Liver (tissue), 9 donors: ENCODE data around the gene SYT13. TPM values are rescaled to one million over a fixed set of nuclear protein-coding genes. Genes with fewer than 3 reads are reported as not detected.

Experiments used
- DNase-seq: peaks from one replicate; pipeline ENCODE4 v3.0.0-alpha.2; 2017; ENCODE audit warnings: low spot score
- H3K27ac ChIP-seq, 2 donors: one replicate each; pipeline ENCODE4 v1.7.0; 2013; ENCODE audit warnings: inconsistent platforms in 2 of 2, low read length in 2 of 2, control low read depth in 1 of 2, low read depth in 1 of 2, mild to moderate bottlenecking in 1 of 2
- H3K27me3 ChIP-seq, 4 donors: one replicate each; pipeline versions ENCODE4 v1.6.1 to v1.7.0; 2013; ENCODE audit warnings: low read length in 3 of 4, inconsistent platforms in 1 of 4, mild to moderate bottlenecking in 1 of 4, moderate library complexity in 1 of 4; ENCODE audit not compliant: control insufficient read depth in 4 of 4, insufficient read depth in 4 of 4
- H3K36me3 ChIP-seq, 4 donors: one replicate each; pipeline versions ENCODE4 v1.6.1 to v1.7.0; 2013; ENCODE audit warnings: low read length in 3 of 4, mild to moderate bottlenecking in 3 of 4, low read depth in 1 of 4, moderate library complexity in 1 of 4; ENCODE audit not compliant: control insufficient read depth in 4 of 4, insufficient read depth in 3 of 4
- H3K4me1 ChIP-seq, 4 donors: one replicate each; pipeline versions ENCODE4 v1.6.1 to v1.7.0; 2013; ENCODE audit warnings: low read length in 3 of 4, mild to moderate bottlenecking in 3 of 4, moderate library complexity in 1 of 4; ENCODE audit not compliant: control insufficient read depth in 4 of 4, insufficient read depth in 4 of 4
- H3K4me3 ChIP-seq, 3 donors: one replicate each; pipeline versions ENCODE4 v1.6.1 to v1.7.0; 2013; ENCODE audit warnings: low read length in 3 of 3, control low read depth in 1 of 3, low read depth in 1 of 3, mild to moderate bottlenecking in 1 of 3
- H3K9ac ChIP-seq, 2 donors: one replicate each; pipeline ENCODE4 v1.7.0; 2013; ENCODE audit warnings: low read length in 2 of 2, mild to moderate bottlenecking in 2 of 2, moderate library complexity in 2 of 2, control low read depth in 1 of 2, low read depth in 1 of 2
- H3K9me3 ChIP-seq, 4 donors: one replicate each; pipeline versions ENCODE4 v1.6.1 to v1.7.0; 2013; ENCODE audit warnings: low read length in 3 of 4; ENCODE audit not compliant: control insufficient read depth in 4 of 4
- ATF3 ChIP-seq: IDR thresholded peaks from 2 replicates; pipeline ENCODE4 v1.6.1; 2016; ENCODE audit warnings: antibody characterized with exemption
- EGR1 ChIP-seq, 2 donors: IDR thresholded peaks; 2 replicates each; pipeline ENCODE4 v1.6.1; 2016 to 2018; ENCODE audit warnings: antibody characterized with exemption in 2 of 2, low read depth in 2 of 2
- FOXA1 ChIP-seq: IDR thresholded peaks from 2 replicates; pipeline ENCODE4 v1.6.1; 2016; ENCODE audit warnings: antibody characterized with exemption
- FOXA2 ChIP-seq: IDR thresholded peaks from 2 replicates; pipeline ENCODE4 v1.6.1; 2016; ENCODE audit warnings: antibody characterized with exemption
- GABPA ChIP-seq, 2 donors: IDR thresholded peaks in 1 of 2; conservative IDR thresholded peaks in 1 of 2; 2 replicates each; pipeline ENCODE4 v1.6.1; 2016; ENCODE audit warnings: antibody characterized with exemption in 2 of 2, mild to moderate bottlenecking in 1 of 2, moderate library complexity in 1 of 2
- HNF4A ChIP-seq, 2 donors: conservative IDR thresholded peaks; 2 replicates each; pipeline ENCODE4 v1.6.1; 2016; ENCODE audit warnings: antibody characterized with exemption in 2 of 2, mild to moderate bottlenecking in 2 of 2
- HNF4G ChIP-seq: IDR thresholded peaks from 2 replicates; pipeline ENCODE4 v1.6.1; 2016; ENCODE audit warnings: antibody characterized with exemption
- JUND ChIP-seq, 2 donors: IDR thresholded peaks; 2 replicates each; pipeline ENCODE4 v1.6.1; 2016; ENCODE audit warnings: antibody characterized with exemption in 2 of 2
- NR2F2 ChIP-seq: IDR thresholded peaks from 2 replicates; pipeline ENCODE4 v1.6.1; 2016; ENCODE audit warnings: antibody characterized with exemption
- RAD21 ChIP-seq, 2 donors: IDR thresholded peaks; 2 replicates each; pipeline ENCODE4 v1.6.1; 2016; ENCODE audit warnings: antibody characterized with exemption in 2 of 2, mild to moderate bottlenecking in 2 of 2
- RXRA ChIP-seq, 2 donors: IDR thresholded peaks; 2 replicates each; pipeline ENCODE4 v1.6.1; 2017 to 2018; ENCODE audit warnings: antibody characterized with exemption in 2 of 2, mild to moderate bottlenecking in 1 of 2
- SP1 ChIP-seq: IDR thresholded peaks from 2 replicates; pipeline ENCODE4 v1.6.1; 2018; ENCODE audit warnings: antibody characterized with exemption, mild to moderate bottlenecking
- TAF1 ChIP-seq: conservative IDR thresholded peaks from 2 replicates; pipeline ENCODE4 v1.6.1; 2016; ENCODE audit warnings: antibody characterized with exemption, mild to moderate bottlenecking
- YY1 ChIP-seq: IDR thresholded peaks from 2 replicates; pipeline ENCODE4 v1.6.1; 2016; ENCODE audit warnings: antibody characterized with exemption, mild to moderate bottlenecking
- WGBS: extraction: QIAGEN DNeasy Blood & Tissue Kit; methylation state at CpG from one replicate; pipeline ENCODE4 v1.1.7; 2013; 5-methylcytosine and 5-hydroxymethylcytosine counted together
- polyA plus RNA-seq, 2 donors: library from polyadenylated mRNA; stranded (reverse) in 1 of 2; unstranded in 1 of 2; fragments of 200-250 nt in 1 of 2; fragments of >200 nt in 1 of 2; fragmentation: Nextera tagmentation in 1 of 2; extraction: Ambion mirVana in 1 of 2; gene quantifications; one replicate each; pipeline versions ENCODE4 v1.2.1 to v1.2.3, GENCODE V29; 2013 to 2015
- total RNA-seq, 2 donors: library from RNA; depleted of rRNA; stranded (reverse); fragments of >200 nt; gene quantifications; one replicate each; pipeline ENCODE4 v1.2.3, GENCODE V29; 2014
- TF ChIP-seq, protein P1 (sequence below): IDR thresholded peaks from 2 replicates; pipeline ENCODE4 v1.6.1; 2016; ENCODE audit warnings: antibody characterized with exemption
- TF ChIP-seq, protein P2 (sequence below): IDR thresholded peaks from 2 replicates; pipeline ENCODE4 v1.6.1; 2016; ENCODE audit warnings: antibody characterized with exemption
- TF ChIP-seq, protein P3 (sequence below): fragments of 150-350 bp; IDR thresholded peaks from 2 replicates; pipeline ENCODE4 v1.5.1; 2017; ENCODE audit warnings: improper control_type of control experiment, low read depth, low read length; ENCODE audit not compliant: missing input control
- TF ChIP-seq, protein P4 (sequence below): IDR thresholded peaks from 2 replicates; pipeline ENCODE4 v1.6.1; 2016; ENCODE audit warnings: antibody characterized with exemption, mild to moderate bottlenecking
- donor health status: healthy.
- donor health status: healthy.
- donor health status: healthy.
- donor health status: healthy.
- donor health status: healthy.

Gene SYT13
- total and polyA plus RNA-seq, 4 donors = 0.05 to 0.33 (median 0.14) TPM

DNA sequence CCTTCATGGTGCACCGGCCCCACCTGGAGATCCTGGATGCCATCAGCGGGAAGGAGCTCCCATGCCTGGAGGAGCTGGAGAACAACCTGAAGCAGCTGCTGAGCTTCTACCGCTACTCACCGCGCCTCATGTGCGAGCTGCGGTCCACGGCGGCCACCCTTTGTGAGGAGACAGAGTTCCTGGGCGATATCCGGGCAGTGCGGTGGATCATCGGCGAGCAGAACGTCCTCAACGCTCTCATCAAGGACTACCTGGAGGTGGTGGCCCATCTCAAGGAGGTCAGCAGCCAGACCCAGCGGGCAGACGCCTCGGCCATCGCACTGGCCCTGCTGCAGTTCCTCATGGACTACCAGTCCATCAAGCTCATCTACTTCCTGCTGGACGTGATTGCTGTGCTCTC lies 59.2 kb downstream of the SYT13 start:
- Histone ChIP-seq H3K4me3 (no peak overlapping the region), H3K4me1 (no peaks in the 10 kb centered on the region), H3K36me3 (peaks cover 0 to 22% (median 8%) of the 10 kb centered on the region in 4 donors), H3K9ac (no peak overlapping the region), H3K27me3 (no peaks in the 10 kb centered on the region), H3K9me3 (no peaks in the 10 kb centered on the region), H3K27ac (no peak overlapping the region)
- TF ChIP-seq TAF1 (no peak), JUND (IDR thresholded peaks at IDR 0.05) (no peak), HNF4G (no peak), HNF4A (conservative IDR thresholded peaks at IDR 0.05) (no peak), FOXA2 (no peak), NR2F2 (no peak), RXRA (IDR thresholded peaks at IDR 0.05) (no peak), GABPA (IDR thresholded peaks at IDR 0.05 in 1 of 2, conservative IDR thresholded peaks at IDR 0.05 in 1 of 2) (no peak), FOXA1 (no peak), ATF3 (no peak), EGR1 (IDR thresholded peaks at IDR 0.05; ENCODE audit: low read depth in 2 of 2) (no peak), SP1 (no peak), RAD21 (IDR thresholded peaks at IDR 0.05) (no peak), YY1 (no peak)
- TF ChIP-seq, protein P1, sequence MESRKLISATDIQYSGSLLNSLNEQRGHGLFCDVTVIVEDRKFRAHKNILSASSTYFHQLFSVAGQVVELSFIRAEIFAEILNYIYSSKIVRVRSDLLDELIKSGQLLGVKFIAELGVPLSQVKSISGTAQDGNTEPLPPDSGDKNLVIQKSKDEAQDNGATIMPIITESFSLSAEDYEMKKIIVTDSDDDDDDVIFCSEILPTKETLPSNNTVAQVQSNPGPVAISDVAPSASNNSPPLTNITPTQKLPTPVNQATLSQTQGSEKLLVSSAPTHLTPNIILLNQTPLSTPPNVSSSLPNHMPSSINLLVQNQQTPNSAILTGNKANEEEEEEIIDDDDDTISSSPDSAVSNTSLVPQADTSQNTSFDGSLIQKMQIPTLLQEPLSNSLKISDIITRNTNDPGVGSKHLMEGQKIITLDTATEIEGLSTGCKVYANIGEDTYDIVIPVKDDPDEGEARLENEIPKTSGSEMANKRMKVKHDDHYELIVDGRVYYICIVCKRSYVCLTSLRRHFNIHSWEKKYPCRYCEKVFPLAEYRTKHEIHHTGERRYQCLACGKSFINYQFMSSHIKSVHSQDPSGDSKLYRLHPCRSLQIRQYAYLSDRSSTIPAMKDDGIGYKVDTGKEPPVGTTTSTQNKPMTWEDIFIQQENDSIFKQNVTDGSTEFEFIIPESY = no peak
- TF ChIP-seq, protein P2, sequence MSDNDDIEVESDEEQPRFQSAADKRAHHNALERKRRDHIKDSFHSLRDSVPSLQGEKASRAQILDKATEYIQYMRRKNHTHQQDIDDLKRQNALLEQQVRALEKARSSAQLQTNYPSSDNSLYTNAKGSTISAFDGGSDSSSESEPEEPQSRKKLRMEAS = no peak
- TF ChIP-seq, protein P3, sequence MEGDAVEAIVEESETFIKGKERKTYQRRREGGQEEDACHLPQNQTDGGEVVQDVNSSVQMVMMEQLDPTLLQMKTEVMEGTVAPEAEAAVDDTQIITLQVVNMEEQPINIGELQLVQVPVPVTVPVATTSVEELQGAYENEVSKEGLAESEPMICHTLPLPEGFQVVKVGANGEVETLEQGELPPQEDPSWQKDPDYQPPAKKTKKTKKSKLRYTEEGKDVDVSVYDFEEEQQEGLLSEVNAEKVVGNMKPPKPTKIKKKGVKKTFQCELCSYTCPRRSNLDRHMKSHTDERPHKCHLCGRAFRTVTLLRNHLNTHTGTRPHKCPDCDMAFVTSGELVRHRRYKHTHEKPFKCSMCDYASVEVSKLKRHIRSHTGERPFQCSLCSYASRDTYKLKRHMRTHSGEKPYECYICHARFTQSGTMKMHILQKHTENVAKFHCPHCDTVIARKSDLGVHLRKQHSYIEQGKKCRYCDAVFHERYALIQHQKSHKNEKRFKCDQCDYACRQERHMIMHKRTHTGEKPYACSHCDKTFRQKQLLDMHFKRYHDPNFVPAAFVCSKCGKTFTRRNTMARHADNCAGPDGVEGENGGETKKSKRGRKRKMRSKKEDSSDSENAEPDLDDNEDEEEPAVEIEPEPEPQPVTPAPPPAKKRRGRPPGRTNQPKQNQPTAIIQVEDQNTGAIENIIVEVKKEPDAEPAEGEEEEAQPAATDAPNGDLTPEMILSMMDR = no peak
- TF ChIP-seq, protein P4, sequence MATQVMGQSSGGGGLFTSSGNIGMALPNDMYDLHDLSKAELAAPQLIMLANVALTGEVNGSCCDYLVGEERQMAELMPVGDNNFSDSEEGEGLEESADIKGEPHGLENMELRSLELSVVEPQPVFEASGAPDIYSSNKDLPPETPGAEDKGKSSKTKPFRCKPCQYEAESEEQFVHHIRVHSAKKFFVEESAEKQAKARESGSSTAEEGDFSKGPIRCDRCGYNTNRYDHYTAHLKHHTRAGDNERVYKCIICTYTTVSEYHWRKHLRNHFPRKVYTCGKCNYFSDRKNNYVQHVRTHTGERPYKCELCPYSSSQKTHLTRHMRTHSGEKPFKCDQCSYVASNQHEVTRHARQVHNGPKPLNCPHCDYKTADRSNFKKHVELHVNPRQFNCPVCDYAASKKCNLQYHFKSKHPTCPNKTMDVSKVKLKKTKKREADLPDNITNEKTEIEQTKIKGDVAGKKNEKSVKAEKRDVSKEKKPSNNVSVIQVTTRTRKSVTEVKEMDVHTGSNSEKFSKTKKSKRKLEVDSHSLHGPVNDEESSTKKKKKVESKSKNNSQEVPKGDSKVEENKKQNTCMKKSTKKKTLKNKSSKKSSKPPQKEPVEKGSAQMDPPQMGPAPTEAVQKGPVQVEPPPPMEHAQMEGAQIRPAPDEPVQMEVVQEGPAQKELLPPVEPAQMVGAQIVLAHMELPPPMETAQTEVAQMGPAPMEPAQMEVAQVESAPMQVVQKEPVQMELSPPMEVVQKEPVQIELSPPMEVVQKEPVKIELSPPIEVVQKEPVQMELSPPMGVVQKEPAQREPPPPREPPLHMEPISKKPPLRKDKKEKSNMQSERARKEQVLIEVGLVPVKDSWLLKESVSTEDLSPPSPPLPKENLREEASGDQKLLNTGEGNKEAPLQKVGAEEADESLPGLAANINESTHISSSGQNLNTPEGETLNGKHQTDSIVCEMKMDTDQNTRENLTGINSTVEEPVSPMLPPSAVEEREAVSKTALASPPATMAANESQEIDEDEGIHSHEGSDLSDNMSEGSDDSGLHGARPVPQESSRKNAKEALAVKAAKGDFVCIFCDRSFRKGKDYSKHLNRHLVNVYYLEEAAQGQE = no peak
- 98% methylated on average over 21 of the region's 21 CpGs for WGBS
- no peak for DNase-seq
